RWPE2 (cell line): ENCODE data around the gene DPEP3.

ENCODE experiments used
- ATAC-seq: fragments of 200-7000 bp; cut with Tn5 transposase; 3 replicates; pipeline ENCODE4 v1.9.1; 2021; ENCODE audit warnings: low read depth
- DNase-seq: peaks from one replicate; pipeline ENCODE4 v3.0.0-alpha.2; 2020; ENCODE audit warnings: low spot score
- H3K27ac ChIP-seq: fragments of 450-650 bp; 2 replicates; pipeline ENCODE4 v1.5.1; 2017; ENCODE audit warnings: mild to moderate bottlenecking; ENCODE audit not compliant: poor library complexity, severe bottlenecking
- H3K27me3 ChIP-seq: fragments of 250-450 bp; sonication (Bioruptor Pico); 2 replicates; pipeline ENCODE4 v1.5.1; 2021; ENCODE audit warnings: mild to moderate bottlenecking, moderate library complexity; ENCODE audit not compliant: insufficient read depth, poor library complexity, severe bottlenecking
- H3K36me3 ChIP-seq: fragments of 250-450 bp; sonication (Bioruptor Pico); 2 replicates; pipeline ENCODE4 v1.5.1; 2020; ENCODE audit warnings: low read depth, mild to moderate bottlenecking, moderate library complexity
- H3K4me1 ChIP-seq: fragments of 250-450 bp; sonication (Bioruptor Pico); 2 replicates; pipeline ENCODE4 v1.5.1; 2021; ENCODE audit warnings: mild to moderate bottlenecking, moderate library complexity; ENCODE audit not compliant: insufficient read depth, poor library complexity, severe bottlenecking
- H3K4me3 ChIP-seq: fragments of 250-450 bp; sonication (Bioruptor Pico); 2 replicates; pipeline ENCODE4 v1.5.1; 2021; ENCODE audit warnings: mild to moderate bottlenecking, moderate library complexity; ENCODE audit not compliant: severe bottlenecking
- H3K9me3 ChIP-seq: fragments of 250-450 bp; sonication (Bioruptor Pico); 2 replicates; pipeline ENCODE4 v1.5.1; 2021; ENCODE audit warnings: mild to moderate bottlenecking, moderate library complexity; ENCODE audit not compliant: severe bottlenecking
- CTCF ChIP-seq: fragments of 450-650 bp; IDR thresholded peaks from one replicate; pipeline ENCODE4 v1.5.1; 2017; ENCODE audit warnings: mild to moderate bottlenecking, moderate library complexity; ENCODE audit not compliant: poor library complexity, severe bottlenecking

Gene DPEP3

GRCh38 chr16:67967958-67968399 lies 12.3 kb downstream of the DPEP3 start:
- Histone ChIP-seq H3K27me3 (no peaks in the 10 kb centered on the region), H3K4me3 (peak overlapping the region; percentile 77), H3K9me3 (no peaks in the 10 kb centered on the region), H3K36me3 (peaks cover 22% of the 10 kb centered on the region), H3K4me1 (peaks cover 16% of the 10 kb centered on the region), H3K27ac (peak overlapping the region; percentile 77)
- ATAC-seq (peak; percentile 4; the same call in 2 of the 3 replicates), DNase-seq (no peak)
- TF ChIP-seq CTCF, result no peak

GRCh38 chr16:67967183-67967957 lies 12.9 kb downstream of the DPEP3 start:
- ATAC-seq, result peak; percentile 4; the same call in 2 of the 3 replicates
- Histone ChIP-seq H3K4me3 (peak overlapping the region; percentile 77), H3K27me3 (no peaks in the 10 kb centered on the region), H3K4me1 (peaks cover 16% of the 10 kb centered on the region), H3K27ac (peak overlapping the region; percentile 77), H3K9me3 (no peaks in the 10 kb centered on the region), H3K36me3 (peaks cover 28% of the 10 kb centered on the region)
- no peak for DNase-seq
- no peak for TF ChIP-seq CTCF

GRCh38 chr16:67966549-67967182 lies 13.6 kb downstream of the DPEP3 start:
- DNase-seq (peak; percentile 75), ATAC-seq (peak; percentile 48)
- Histone ChIP-seq H3K9me3 (no peaks in the 10 kb centered on the region), H3K4me1 (peaks cover 22% of the 10 kb centered on the region), H3K27ac (peak overlapping the region; percentile 77), H3K4me3 (peak overlapping the region; percentile 77), H3K27me3 (no peaks in the 10 kb centered on the region), H3K36me3 (peaks cover 33% of the 10 kb centered on the region)
- no peak for TF ChIP-seq CTCF

- no peak for TF ChIP-seq CTCF
- Histone ChIP-seq H3K4me1 (peaks cover 28% of the 10 kb centered on the region), H3K4me3 (peak overlapping the region; percentile 77), H3K36me3 (peaks cover 38% of the 10 kb centered on the region), H3K9me3 (no peaks in the 10 kb centered on the region), H3K27ac (peak overlapping the region; percentile 77), H3K27me3 (no peaks in the 10 kb centered on the region)
- DNase-seq (no peak), ATAC-seq (peak; percentile 15; the same call in 1 of the 3 replicates)
Measured at GRCh38 chr16:67965668-67966548, 14.4 kb downstream of the DPEP3 start.
